GM18526 (cell line): ENCODE measurements around the gene ZNF691.

ENCODE experiments used
- POLR2A ChIP-seq: IDR thresholded peaks from 3 replicates; pipeline ENCODE4 v1.6.1; 2011; ENCODE audit not compliant: insufficient read length; ENCODE audit errors: extremely low read depth

Gene ZNF691

DNA sequence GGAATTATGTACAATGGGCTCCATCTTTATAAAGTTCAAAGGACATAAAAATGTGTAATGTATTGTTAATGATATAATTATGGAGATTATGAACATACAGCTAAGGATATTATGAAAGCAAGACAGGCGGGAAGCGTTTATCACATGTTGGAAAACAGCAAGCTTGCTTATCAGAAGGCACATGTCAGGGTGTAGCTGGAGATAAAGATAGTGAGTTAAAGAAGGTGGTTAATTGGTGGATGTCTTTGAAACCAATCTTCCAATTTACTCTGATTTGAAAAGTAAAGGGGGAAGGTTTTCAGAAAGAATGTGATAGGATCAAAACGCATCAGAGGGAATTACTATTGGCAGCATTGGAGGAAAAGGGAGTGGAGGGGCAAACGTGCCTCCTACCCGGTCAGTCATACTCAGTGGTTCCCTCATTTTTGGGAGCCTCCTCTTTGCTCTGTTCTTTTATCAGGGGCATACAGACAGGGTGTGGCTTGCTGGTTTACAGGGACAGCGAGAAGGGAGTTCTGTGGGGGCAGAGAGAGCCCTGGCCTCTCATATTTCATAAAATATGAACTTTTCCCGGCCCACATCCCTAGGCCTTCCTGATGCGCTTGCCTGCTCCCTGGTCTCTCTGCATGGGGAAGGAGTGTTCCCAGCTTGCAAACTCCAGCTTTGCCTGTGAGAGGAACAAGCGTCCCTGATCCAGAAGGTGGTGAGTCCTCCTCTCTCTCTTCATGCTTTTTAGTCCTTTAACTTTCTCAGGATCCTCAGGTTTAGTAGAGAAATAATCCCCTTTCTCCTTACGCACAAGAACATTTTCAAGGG, 21.2 kb upstream of the ZNF691 start:
- TF ChIP-seq POLR2A, result no peak

DNA sequence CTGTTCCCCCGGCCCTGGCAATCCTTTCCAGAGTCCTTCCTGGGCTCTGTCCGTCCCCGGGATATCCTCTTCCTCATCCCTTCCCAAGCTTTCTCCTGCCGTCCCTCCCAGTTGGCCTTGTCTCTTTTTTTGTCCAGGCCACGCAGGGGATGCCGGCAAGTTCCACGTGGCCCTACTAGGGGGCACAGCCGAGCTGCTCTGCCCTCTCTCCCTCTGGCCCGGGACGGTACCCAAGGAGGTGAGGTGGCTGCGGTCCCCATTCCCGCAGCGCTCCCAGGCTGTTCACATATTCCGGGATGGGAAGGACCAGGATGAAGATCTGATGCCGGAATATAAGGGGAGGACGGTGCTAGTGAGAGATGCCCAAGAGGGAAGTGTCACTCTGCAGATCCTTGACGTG, 15.8 kb upstream of the ZNF691 start:
- no peak for TF ChIP-seq POLR2A

DNA sequence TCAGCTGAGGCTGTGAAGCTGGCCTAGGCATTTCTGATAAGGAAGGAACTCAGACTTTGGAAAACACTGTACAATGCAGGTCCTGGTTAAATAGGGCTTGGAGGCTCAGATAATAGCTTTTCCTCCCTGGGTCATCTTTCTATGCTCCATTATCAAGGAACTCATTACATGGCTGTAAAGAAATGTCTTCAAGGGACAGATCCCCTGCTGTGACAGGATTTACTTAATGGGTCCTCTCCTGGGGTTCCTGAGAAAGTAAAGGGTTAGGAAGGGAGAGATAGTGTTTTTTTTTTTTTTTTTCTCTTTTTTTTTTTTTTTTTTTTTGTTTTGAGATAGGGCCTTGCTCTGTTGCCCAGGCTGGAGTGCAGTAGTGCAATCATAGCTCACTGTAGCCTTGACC, 15.1 kb upstream of the ZNF691 start:
- TF ChIP-seq POLR2A, result no peak

DNA sequence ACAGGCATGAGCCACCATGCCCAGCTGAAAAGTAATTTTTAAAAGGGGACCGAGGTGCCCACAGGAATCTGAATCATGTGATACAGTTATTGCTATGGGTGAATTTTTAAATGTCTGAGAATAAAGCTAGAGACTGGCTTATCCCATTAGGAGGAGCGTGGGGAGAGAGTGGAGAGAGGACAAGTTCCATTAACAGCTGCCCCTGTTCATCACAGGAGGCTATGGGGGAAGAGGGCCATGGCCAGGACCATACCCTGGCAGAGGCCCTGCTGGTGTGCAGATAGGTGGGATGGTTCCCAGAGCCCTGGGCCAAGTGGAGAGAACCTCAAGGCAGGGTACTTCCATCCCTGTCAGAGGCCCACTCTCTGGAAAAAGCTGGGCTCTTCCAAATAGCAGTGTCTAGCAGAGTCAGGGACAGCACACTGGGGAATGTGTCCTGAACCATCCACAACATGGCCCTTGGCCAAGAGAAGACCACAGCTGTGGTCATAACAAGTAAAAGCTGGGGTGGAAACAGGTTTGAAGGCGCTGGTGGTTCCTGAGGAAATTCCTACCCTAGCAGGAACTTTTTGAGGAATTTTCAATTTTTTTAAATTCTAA, 13.7 kb upstream of the ZNF691 start:
- TF ChIP-seq POLR2A, result no peak

DNA sequence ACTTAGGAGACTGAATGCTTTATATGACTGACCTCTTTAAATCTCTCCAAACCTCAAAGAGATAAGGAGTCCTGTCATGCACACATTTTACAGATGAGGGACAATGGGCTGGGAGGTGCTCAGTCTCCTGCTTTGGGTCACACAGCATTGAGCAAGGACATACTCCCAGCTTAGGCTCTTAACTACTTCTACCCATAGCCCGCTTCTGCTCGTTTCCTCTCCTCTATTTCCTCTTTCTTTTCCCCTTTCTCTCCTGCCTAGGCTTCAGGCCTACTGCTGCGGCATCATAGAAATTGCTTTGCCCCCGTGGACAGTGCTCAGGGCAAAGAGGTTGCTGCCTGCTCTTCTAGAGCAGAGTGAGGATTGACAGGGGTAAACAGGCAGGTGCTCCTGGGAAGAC, 12.4 kb upstream of the ZNF691 start:
- no peak for TF ChIP-seq POLR2A

DNA sequence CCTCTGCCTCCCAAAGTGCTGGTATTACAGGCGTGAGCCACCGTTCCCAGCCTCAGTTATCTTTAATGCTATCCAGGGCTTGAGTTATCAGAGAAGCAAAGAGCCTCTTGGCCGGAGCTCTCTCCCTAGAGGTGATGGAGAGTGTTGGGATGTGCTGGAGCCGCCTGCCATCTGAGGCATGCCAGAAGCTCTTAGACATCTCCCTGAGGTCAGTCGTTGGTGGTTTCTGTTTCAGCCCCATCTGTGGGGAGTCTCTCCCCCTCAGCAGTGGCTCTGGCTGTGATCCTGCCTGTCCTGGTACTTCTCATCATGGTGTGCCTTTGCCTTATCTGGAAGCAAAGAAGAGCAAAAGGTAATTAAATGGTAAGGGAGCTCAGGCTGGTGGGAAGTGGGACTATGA, 11.6 kb upstream of the ZNF691 start:
- TF ChIP-seq POLR2A, result no peak

DNA sequence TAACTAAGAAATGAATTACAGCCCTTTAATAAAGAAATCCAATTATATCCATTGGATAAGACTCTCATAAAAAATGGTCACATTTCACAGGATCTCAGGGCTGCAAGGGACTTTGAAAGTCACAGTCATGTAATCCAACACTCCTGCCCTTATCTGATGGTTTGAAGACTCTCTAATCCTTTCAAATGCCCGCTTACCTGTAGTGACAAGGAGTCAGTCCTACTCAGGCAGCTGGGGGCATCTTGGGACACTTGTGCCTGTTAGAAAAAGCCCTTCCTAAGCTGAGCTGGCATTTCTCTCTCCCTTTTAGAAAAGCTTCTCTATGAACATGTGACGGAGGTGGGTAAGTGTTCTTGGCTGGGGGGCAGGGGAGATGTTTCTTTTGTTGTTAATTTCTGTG, 11.0 kb upstream of the ZNF691 start:
- TF ChIP-seq POLR2A, result no peak

DNA sequence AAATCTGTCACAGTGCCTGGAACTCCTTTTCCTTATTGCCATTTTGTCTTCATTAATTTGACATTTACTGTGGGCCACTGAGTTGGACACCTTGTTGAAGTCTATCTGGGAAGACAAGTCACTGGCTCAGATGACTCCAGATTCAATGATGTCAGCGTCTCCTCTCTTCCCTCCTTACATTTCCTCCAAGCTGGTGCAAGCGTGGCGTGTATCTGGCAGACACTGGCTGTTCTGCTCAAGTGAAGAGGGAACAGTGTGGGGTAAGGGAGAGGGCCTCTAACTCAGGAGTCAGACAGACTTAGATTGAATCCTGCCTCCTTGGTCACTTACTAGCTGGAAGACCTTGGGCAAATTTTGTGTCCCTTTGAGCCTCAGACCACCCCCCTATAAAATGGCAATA, 8.7 kb upstream of the ZNF691 start:
- TF ChIP-seq POLR2A, result no peak

DNA sequence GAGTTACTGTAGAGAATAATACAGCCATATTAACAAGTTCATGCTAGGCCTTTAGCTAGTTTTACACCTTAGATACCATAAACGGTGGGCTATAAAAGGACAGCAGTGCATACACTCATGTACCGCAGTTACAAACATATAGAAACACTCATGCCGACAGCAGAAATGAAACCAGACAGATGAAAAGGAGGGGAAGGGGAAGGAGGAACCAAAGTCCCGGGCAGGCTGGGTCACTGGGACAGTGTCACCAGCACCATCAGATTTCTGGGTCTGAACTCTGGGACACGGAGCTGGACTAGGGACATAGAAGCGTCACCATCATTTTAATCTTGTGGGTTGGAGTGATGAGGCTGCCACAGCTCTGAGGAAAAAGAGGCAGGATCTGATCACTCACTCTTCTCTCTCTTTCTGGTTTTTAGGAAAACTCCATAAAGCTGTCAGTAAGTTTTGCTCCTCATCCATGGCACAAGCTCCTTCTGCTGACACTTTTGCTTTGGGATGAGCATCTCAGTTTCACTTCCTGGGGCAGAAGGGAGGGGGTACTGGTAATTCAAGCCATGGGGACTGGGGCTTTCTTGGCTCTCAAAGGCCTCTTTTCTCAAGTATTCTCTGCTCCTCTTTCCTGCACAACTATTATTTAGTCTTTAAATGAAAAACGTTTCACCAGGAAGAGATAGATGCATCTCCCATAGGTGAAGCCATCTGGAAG, 7.8 kb upstream of the ZNF691 start:
- no peak for TF ChIP-seq POLR2A

DNA sequence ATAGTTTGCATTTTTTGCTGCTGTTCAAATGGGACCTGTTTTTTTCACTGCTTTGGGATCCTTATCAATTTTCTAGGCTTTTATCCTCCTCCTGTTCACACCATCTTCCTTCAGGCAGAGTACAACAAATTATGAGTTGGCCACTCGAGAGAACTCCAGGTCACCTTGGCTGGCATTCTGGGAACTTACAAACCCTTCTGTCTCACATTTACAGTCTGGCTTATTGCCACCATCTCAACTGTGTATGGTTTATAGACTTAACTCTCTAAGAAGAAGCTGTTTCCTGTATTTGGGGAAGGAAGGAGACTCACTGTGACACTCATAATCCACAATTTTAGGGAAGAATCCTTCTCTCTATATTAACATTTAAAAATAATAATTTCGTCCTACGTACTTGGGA, 5.4 kb upstream of the ZNF691 start:
- no peak for TF ChIP-seq POLR2A

DNA sequence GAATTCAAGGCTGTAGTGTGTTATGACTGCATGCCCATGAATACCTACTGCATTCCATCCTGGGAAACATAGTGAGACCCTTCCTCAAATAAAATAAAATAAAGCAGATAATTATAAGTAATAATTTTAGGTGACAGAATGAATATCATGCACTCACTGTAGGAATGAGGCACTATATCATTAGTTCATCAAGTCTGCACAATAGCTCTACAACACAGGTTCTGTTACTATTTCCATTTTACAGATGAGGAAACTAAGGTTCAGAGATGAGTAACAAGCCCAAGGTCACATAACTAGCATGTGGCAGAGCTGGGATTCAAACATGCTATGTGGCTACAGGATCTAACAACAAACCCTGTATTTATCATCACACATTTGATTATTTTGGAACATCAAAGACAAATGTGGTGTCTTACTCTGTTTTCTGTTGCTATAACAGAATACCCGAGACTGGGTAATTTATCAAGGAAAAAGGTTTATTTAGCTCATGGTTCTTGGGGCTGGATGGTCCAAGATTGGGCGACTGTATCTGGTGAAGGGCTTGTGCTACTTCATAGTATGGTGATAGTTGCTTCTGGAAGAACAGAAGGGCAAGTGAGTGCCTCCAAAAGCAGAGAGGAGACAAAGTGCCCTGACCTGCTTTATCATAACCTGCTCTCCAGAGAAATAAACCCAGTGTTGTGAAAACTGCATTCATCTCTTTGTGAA, 4.8 kb upstream of the ZNF691 start:
- TF ChIP-seq POLR2A, result no peak

DNA sequence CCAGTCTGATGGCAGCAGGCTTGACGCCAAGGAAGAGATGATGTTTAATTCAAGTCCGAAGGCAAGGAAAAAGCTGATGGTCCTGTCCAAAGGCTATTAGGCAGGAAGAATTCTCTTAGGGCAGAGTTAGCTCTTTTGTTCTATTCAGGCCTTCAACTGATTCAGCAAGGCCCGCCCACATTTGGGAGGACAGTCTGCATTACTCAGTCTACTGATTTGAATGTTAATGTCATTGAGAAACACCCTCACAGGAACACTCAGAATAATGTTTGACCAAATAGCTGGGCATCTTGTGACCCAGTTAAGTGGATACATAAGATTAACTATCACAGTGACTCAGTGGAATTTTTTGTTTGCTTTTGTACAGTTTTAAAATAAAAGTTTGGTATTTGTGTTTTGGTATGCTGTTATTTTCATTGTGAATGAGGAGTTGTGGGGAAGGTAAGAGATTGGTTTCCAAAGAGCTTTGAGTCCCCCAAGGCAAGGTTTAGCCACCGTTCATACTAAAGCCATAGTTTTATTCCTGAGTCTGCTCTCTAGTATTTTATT, 1.7 kb upstream of the ZNF691 start:
- no peak for TF ChIP-seq POLR2A

DNA sequence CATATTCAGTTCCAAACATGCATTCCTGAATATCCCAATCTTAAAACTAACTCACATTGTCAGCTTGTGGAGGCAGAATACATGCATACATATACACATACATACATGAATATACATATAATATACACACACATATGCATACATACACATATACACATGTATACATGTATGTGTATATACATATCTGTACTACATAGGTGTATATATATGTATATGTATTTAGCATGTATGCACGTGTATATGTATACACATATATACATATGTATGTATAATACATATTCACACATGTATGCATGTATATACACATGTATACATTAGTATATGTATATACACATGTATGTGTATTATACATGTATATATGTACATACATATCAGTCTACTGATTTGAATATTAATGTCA, 1.2 kb upstream of the ZNF691 start:
- TF ChIP-seq POLR2A, result no peak

DNA sequence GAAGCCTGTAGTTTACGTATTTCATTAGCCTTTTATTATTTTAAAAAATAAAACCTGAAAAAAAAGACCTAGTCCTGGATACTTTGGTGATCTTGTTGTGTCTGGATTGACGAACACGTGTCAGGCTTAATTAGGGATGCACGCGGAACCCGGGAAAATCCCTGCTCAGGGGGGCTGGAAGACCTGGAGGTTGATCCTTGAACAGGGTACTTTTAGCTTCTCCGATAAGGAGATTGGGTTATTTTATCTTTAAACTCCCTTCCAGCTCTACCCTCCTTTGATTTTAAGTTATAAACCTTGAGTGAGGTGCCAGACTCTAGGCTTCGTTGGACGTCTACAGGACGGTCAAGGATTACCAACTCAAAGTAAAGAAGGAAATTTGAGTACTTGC, 552 bp upstream of the ZNF691 start:
- TF ChIP-seq POLR2A, result no peak

DNA sequence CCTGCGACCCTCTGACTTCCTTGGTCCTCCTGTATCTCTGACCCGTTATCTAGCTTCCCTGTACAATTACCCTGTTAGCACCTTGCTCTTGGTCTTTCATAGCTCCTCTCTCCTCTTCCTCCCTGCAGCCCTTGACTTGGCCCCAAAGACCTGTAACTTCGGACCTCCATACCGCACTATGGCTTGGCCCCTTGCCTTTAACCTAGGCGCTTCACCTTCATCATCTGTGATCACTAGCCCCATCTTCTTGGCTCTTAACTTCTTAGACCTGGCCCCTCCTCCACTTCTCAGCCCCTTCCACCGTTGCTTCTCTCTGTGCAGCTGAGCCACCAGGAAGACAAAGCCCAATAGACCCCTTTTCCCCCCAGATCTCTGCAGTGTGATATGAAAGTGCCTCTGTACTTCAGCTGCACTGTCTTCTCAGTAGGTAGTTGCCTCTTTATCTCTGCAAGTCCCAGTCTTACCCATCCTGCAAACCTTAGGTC, 740 bp downstream of the ZNF691 start:
- TF ChIP-seq POLR2A, result no peak
